Measurements from ENCODE around the gene GALR2.
"Not testable (repeated sequence)": the region's sequence is repeated elsewhere in the genome, so short reads cannot be mapped to it uniquely, and the experiment has no call there.

Gene GALR2

GRCh38 chr17:76050538-76051467 is 23.8 kb upstream of the GALR2 start:
- Histone ChIP-seq H3K9me3 (ENCODE audit: insufficient read depth, low read depth, low read length) (no peaks in the 10 kb centered on the region), H3K36me3 (ENCODE audit: insufficient read depth, low read length) (peaks cover 85% of the 10 kb centered on the region), H3K27ac (ENCODE audit: low read depth, low read length) (no peak overlapping the region), H3K4me1 (ENCODE audit: insufficient read depth, low read length) (0 out of 2 replicates have a peak, but pooled peaks cover 8% of the 10 kb centered on the region), H3K4me3 (ENCODE audit: low read length) (no peak overlapping the region), H3K9ac (ENCODE audit: low read depth, low read length) (no peak overlapping the region), H3K27me3 (ENCODE audit: insufficient read depth, low read length) (no peaks in the 10 kb centered on the region)
- WGBS = 95% methylated on average over 11 of the region's 11 CpGs

DNA sequence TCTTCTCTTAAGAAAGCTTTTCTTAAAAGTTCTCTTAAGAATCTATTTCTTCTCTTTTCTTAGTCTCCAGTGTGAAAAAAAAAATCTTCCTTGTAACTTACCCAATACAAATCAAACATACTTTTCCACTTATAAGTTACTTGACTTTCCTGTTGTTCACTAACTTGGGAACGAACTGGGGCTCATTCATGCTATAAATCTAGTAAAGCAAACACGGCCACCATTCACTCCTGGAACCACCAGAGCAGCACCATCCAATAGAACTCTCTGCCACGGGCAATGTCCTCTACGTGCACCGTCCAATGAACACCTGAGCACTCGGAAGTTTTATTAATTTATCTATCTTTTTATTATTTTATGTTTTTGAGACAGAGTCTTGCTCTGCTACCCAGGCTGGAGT is 23.0 kb upstream of the GALR2 start:
- no peak overlapping the region for H3K27ac ChIP-seq (ENCODE audit: low read depth, low read length)
- H3K4me1 ChIP-seq (ENCODE audit: insufficient read depth, low read length) = 0 out of 2 replicates have a peak, but pooled peaks cover 8% of the 10 kb centered on the region
- peaks cover 85% of the 10 kb centered on the region for H3K36me3 ChIP-seq (ENCODE audit: insufficient read depth, low read length)
- no peak overlapping the region for H3K9ac ChIP-seq (ENCODE audit: low read depth, low read length)
- H3K27me3 ChIP-seq (ENCODE audit: insufficient read depth, low read length) = no peaks in the 10 kb centered on the region
- no peaks in the 10 kb centered on the region for H3K9me3 ChIP-seq (ENCODE audit: insufficient read depth, low read depth, low read length)
- H3K4me3 ChIP-seq (ENCODE audit: low read length) = no peak overlapping the region
- 91% methylated on average over 4 of the region's 6 CpGs for WGBS

- Histone ChIP-seq H3K4me1 (ENCODE audit: insufficient read depth, low read length) (0 out of 2 replicates have a peak, but pooled peaks cover 8% of the 10 kb centered on the region), H3K36me3 (ENCODE audit: insufficient read depth, low read length) (peaks cover 87% of the 10 kb centered on the region), H3K9me3 (ENCODE audit: insufficient read depth, low read depth, low read length) (no peaks in the 10 kb centered on the region), H3K9ac (ENCODE audit: low read depth, low read length) (no peak overlapping the region), H3K4me3 (ENCODE audit: low read length) (no peak overlapping the region), H3K27me3 (ENCODE audit: insufficient read depth, low read length) (no peaks in the 10 kb centered on the region), H3K27ac (ENCODE audit: low read depth, low read length) (no peak overlapping the region)
- 94% methylated on average over 17 of the region's 17 CpGs for WGBS
Observed at GRCh38 chr17:76053246-76054111, 21.1 kb upstream of the GALR2 start.

GRCh38 chr17:76054112-76054476 is 20.5 kb upstream of the GALR2 start:
- WGBS = 95% methylated on average over 4 of the region's 4 CpGs
- Histone ChIP-seq H3K27me3 (ENCODE audit: insufficient read depth, low read length) (no peaks in the 10 kb centered on the region), H3K9me3 (ENCODE audit: insufficient read depth, low read depth, low read length) (no peaks in the 10 kb centered on the region), H3K27ac (ENCODE audit: low read depth, low read length) (no peak overlapping the region), H3K4me1 (ENCODE audit: insufficient read depth, low read length) (0 out of 2 replicates have a peak, but pooled peaks cover 8% of the 10 kb centered on the region), H3K36me3 (ENCODE audit: insufficient read depth, low read length) (peaks cover 87% of the 10 kb centered on the region), H3K9ac (ENCODE audit: low read depth, low read length) (no peak overlapping the region), H3K4me3 (ENCODE audit: low read length) (no peak overlapping the region)

DNA sequence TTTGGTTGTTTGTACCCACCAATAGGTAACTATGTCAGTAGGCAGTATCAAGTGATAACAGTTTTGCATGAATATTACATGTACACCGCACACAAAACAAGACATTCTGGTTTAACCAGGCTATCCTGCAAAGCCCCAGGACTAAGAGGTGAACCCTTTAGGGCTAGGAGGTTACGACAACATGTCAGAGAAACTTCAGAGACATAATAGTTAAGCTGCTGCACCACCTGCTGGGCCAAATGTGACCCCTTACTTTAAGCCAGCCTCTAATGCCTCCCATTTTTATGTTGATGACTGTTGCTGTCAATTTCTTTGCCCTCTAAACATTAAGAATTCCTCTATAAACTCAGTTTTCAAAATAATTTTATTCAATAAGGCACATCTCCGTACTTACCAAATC is 17.7 kb upstream of the GALR2 start:
- peaks cover 85% of the 10 kb centered on the region for H3K36me3 ChIP-seq (ENCODE audit: insufficient read depth, low read length)
- 0 out of 2 replicates have a peak, but pooled peaks cover 8% of the 10 kb centered on the region for H3K4me1 ChIP-seq (ENCODE audit: insufficient read depth, low read length)
- H3K27ac ChIP-seq (ENCODE audit: low read depth, low read length) = no peak overlapping the region
- no peaks in the 10 kb centered on the region for H3K9me3 ChIP-seq (ENCODE audit: insufficient read depth, low read depth, low read length)
- 89% methylated on average over 3 of the region's 3 CpGs for WGBS
- no peaks in the 10 kb centered on the region for H3K27me3 ChIP-seq (ENCODE audit: insufficient read depth, low read length)
- no peak overlapping the region for H3K9ac ChIP-seq (ENCODE audit: low read depth, low read length)
- no peak overlapping the region for H3K4me3 ChIP-seq (ENCODE audit: low read length)

DNA sequence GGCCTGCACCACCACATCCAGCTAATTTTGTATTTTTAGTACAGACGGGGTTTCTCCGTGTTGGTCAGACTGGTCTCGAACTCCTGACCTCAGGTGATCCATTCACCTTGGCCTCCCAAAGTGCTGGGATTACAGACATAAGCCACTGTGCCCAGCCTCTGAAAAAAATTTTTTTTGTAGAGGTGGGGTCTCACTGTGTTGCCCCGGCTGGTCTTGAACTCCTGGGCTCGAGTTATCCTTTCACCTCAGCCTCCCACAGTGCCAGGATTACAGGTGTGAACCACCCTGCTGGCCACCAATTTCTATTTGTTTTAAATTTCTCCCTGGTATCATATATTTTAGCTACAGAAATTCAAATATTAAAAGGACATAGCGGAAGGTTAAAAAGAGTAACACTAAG is 16.3 kb upstream of the GALR2 start:
- H3K27me3 ChIP-seq (ENCODE audit: insufficient read depth, low read length); H3K27ac ChIP-seq (ENCODE audit: low read depth, low read length); H3K9ac ChIP-seq (ENCODE audit: low read depth, low read length); H3K4me1 ChIP-seq (ENCODE audit: insufficient read depth, low read length); H3K9me3 ChIP-seq (ENCODE audit: insufficient read depth, low read depth, low read length); H3K4me3 ChIP-seq (ENCODE audit: low read length): not testable (repeated sequence)
- WGBS = 96% methylated on average over 6 of the region's 6 CpGs
- peaks cover 86% of the 10 kb centered on the region for H3K36me3 ChIP-seq (ENCODE audit: insufficient read depth, low read length)

GRCh38 chr17:76063875-76064546 is 10.6 kb upstream of the GALR2 start:
- Histone ChIP-seq H3K9me3 (ENCODE audit: insufficient read depth, low read depth, low read length) (no peaks in the 10 kb centered on the region), H3K36me3 (ENCODE audit: insufficient read depth, low read length) (peaks cover 89% of the 10 kb centered on the region), H3K27me3 (ENCODE audit: insufficient read depth, low read length) (no peaks in the 10 kb centered on the region), H3K27ac (ENCODE audit: low read depth, low read length) (no peak overlapping the region), H3K4me1 (ENCODE audit: insufficient read depth, low read length) (no peaks in the 10 kb centered on the region), H3K9ac (ENCODE audit: low read depth, low read length) (no peak overlapping the region), H3K4me3 (ENCODE audit: low read length) (no peak overlapping the region)
- WGBS = 94% methylated on average over 15 of the region's 15 CpGs

DNA sequence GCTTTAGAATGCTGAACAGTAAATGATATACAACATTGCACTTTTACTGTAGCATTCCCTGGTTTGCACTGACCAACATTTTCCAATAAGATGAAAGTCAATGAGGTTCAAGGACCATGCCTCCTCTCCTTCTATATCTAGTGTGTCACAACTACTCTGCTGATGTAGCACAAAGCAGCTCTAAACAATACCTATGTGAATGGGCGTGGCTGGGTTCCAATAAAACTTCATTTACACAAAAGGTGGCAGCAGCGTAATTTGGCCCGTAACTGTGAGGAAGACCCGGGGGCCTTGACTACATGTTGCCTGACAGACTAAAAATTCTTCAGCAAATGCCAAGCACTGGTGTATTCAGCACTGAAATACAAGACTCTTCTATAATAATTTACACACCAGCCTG is 8.8 kb upstream of the GALR2 start:
- Histone ChIP-seq H3K9ac (ENCODE audit: low read depth, low read length) (no peak overlapping the region), H3K27ac (ENCODE audit: low read depth, low read length) (no peak overlapping the region), H3K27me3 (ENCODE audit: insufficient read depth, low read length) (no peaks in the 10 kb centered on the region), H3K4me3 (ENCODE audit: low read length) (no peak overlapping the region), H3K36me3 (ENCODE audit: insufficient read depth, low read length) (peaks cover 75% of the 10 kb centered on the region), H3K4me1 (ENCODE audit: insufficient read depth, low read length) (no peaks in the 10 kb centered on the region), H3K9me3 (ENCODE audit: insufficient read depth, low read depth, low read length) (no peaks in the 10 kb centered on the region)
- 97% methylated on average over 4 of the region's 4 CpGs for WGBS

- Histone ChIP-seq H3K27me3 (ENCODE audit: insufficient read depth, low read length) (peaks cover 36% of the 10 kb centered on the region), H3K9ac (ENCODE audit: low read depth, low read length) (peak overlapping the region; percentile 81), H3K4me1 (ENCODE audit: insufficient read depth, low read length) (0 out of 2 replicates have a peak, but pooled peaks cover 4% of the 10 kb centered on the region), H3K4me3 (ENCODE audit: low read length) (peak overlapping the region; percentile 86), H3K27ac (ENCODE audit: low read depth, low read length) (peak overlapping the region; percentile 44; the same call in 1 of the 2 replicates), H3K9me3 (ENCODE audit: insufficient read depth, low read depth, low read length) (no peaks in the 10 kb centered on the region), H3K36me3 (ENCODE audit: insufficient read depth, low read length) (peaks cover 22% of the 10 kb centered on the region)
- WGBS = 27% methylated on average over 15 of the region's 15 CpGs
Observed at GRCh38 chr17:76071531-76072147, 2.9 kb upstream of the GALR2 start.

DNA sequence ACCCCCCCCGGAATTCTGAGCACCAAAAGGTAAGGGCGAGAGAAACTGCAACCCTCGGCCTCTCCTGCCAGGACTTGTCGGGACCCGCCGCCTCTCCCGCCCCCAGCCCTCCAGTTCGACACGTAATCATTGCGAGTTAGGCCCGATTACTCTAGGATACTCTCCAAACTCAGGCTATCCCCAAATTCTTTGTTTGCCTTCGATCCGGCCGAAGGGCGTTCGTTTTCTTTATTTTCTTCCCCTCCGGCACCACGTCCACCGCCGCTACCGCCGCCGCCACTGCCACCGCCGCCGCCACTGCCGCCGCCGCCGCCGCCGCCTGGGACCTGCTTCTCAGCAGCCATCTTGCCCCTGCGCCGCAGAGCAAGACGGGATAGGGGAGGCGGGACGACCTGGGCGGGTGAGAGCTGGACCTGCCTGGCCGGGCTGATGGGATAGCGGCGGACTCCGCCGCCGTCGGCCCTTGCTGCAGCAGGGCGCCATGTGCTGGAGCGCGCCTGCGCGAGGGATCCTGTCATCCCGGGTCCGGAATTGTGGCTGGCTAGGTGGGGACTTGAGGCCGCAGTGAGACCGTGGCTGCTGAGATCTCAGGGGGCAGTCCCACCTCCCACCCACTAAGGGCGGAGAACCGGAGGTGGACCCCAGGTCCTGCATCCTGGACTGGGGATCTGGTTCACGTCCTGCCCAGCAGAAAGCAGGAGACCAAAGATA is 2.3 kb upstream of the GALR2 start, which contains the start of gene SRP68:
Gene SRP68 (minus strand): TSS at position 370 of the 711 bp plus-strand sequence. CDS start 26 bp downstream, at position 344.
- Histone ChIP-seq H3K27me3 (ENCODE audit: insufficient read depth, low read length) (peaks cover 43% of the 10 kb centered on the region), H3K9ac (ENCODE audit: low read depth, low read length) (peak within 1 kb of the TSS; percentile 81), H3K4me1 (ENCODE audit: insufficient read depth, low read length) (0 out of 2 replicates have a peak, but pooled peaks cover 4% of the 10 kb centered on the region), H3K36me3 (ENCODE audit: insufficient read depth, low read length) (peaks cover 16% of the 10 kb centered on the region), H3K27ac (ENCODE audit: low read depth, low read length) (peak within 1 kb of the TSS; percentile 44; the same call in 1 of the 2 replicates), H3K9me3 (ENCODE audit: insufficient read depth, low read depth, low read length) (no peaks in the 10 kb centered on the region), H3K4me3 (ENCODE audit: low read length) (peak within 1 kb of the TSS; percentile 86)
- under 1% methylated on average over 57 of the region's 57 CpGs for WGBS

All from HUES64 (cell line).